ENCODE results near the gene THRB. TPM values are rescaled to one million over a fixed set of nuclear protein-coding genes. Genes with fewer than 3 reads are reported as not detected.

THRB gene
- total RNA-seq, 1 donor from 2014 or later = not detected

GRCh38 chr3:24490151-24490550 is 4.5 kb downstream of the THRB start:
- intact Hi-C loops (cut with micrococcal nuclease) = no loop called here

GRCh38 chr3:24487325-24488262 is 7.1 kb downstream of the THRB start:
- intact Hi-C loops (cut with micrococcal nuclease) = no loop called here

GRCh38 chr3:24485511-24485910 is 9.1 kb downstream of the THRB start:
- intact Hi-C loops (cut with micrococcal nuclease) = no loop called here

GRCh38 chr3:24483873-24484272 is 10.8 kb downstream of the THRB start:
- intact Hi-C loops (cut with micrococcal nuclease) = no loop called here

GRCh38 chr3:24482096-24482705 is 12.4 kb downstream of the THRB start:
- intact Hi-C loops (cut with micrococcal nuclease) = no loop called here

GRCh38 chr3:24481193-24481592 is 13.5 kb downstream of the THRB start:
- intact Hi-C loops (cut with micrococcal nuclease) = no loop called here

DNA sequence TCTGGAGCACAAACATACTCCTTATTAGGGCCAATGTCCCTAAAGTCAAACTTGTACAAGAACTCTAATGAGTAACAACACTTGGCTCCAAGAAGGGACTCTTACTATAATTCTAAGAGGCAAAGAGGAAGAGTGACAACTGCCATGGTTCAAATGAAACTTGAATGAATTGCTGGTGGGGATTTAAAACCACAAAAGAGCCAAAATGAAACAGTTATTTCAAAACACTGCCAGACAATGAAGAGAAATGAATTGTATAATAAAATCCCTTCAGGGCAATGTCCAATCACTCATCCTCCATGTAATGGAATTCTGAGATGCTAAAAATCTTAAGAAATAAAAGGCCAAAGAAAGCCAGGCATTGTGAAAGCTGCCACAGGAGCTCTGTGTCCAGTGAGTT is 14.2 kb downstream of the THRB start:
- intact Hi-C loops (cut with micrococcal nuclease) = no loop called here

- intact Hi-C loops (cut with micrococcal nuclease) = no loop called here
Observed at GRCh38 chr3:24479816-24480215, 14.8 kb downstream of the THRB start.

DNA sequence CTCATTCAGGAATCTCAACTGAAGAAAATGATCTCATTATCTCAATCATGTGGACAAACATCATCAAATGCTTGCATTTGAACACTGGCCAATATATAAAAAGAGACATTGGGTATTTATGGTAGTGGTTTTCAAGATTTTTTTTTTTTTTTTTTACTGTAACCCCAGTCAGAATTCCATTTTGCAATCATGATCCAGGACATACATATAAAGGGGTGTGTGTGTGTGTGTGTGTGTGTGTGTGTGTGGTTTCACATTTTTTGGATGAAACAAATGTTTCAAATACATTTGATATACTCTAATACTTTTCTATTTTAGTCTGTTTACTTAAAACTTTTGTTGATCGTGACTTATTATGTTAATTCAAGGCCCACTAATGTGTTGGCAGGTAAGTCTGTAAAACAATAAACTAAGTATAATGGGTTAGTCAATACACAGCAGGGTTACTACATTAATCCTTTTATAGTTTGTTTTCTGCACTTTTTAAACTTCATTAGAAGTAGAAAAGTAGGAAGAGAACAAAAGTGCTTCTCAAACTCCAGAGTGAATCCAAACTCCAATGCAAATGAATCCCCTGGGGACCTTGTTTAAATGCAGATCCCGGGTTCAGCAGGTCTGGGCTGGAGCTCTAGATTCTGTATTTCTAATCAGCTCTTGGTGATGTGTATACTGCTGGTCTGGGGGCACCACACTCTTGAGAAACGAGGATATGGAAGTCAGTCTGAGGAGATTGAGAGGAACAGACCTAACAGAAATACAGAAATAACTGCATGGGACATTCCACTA is 17.6 kb downstream of the THRB start:
- intact Hi-C loops (cut with micrococcal nuclease) = no loop called here

- intact Hi-C loops (cut with micrococcal nuclease) = no loop called here
Observed at GRCh38 chr3:24475925-24476324, 18.7 kb downstream of the THRB start.

GRCh38 chr3:24474862-24475261 is 19.8 kb downstream of the THRB start:
- intact Hi-C loops (cut with micrococcal nuclease) = no loop called here

DNA sequence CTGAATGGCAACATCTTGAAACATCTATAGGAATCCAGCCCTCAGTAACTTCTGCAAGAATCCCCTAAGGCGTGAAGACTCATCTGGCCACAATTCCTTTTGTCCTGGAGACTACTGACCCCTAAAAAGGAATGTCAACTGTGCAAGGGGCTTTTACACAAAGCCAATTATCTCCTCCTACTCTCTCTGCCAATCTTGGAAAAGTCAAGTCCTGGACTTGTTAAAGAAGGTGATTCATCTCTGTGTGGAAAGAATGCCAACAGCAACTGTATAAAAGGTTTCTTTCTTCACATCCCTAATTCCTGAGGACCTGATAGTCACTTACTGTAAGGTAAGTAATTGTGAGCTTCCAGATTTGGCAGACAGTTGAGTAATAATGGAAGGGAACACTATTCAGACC is 22.3 kb downstream of the THRB start:
- intact Hi-C loops (cut with micrococcal nuclease) = no loop called here

GRCh38 chr3:24471486-24471885 is 23.2 kb downstream of the THRB start:
- intact Hi-C loops (cut with micrococcal nuclease) = no loop called here

DNA sequence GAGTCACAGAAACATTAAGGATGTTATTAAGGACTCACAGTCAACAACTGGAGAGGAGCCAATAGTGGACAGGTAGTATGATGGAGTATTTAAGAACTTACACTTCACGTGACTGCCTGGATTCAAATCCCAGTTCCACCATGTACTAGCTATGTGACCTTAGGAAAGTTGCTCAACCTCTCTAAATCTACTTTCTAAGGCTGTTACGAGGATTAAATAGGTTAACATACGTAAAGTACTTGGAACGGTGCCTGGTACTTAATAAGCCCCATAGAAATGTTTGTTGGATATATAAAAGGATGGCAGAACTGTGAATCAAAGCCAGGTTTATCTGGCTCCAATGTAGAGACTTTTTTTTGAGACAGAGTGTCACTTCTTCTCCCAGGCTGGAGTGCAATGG is 24.4 kb downstream of the THRB start:
- intact Hi-C loops (cut with micrococcal nuclease) = no loop called here

- intact Hi-C loops (cut with micrococcal nuclease) = no loop called here
Observed at GRCh38 chr3:24464389-24464788, 30.3 kb downstream of the THRB start.

DNA sequence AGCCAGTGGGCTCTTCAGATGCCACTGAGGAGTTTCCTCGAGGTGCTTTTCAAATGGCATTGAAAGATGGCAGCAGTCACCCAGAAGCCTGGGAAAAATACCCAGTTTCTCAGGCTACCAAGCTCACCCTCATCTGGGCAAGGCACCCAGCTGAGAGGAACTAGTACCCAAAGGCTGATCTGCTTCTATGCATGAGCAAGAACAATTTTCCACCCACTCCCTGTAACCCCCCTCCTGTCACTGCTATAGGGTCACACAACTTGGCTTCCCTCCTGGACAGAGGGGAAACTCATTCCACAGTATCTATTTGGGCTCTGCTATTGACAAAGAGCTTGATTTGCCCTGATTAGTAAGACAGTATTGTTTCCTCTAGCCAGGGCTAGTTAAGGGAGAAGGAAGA is 31.9 kb downstream of the THRB start:
- intact Hi-C loops (cut with micrococcal nuclease) = no loop called here

DNA sequence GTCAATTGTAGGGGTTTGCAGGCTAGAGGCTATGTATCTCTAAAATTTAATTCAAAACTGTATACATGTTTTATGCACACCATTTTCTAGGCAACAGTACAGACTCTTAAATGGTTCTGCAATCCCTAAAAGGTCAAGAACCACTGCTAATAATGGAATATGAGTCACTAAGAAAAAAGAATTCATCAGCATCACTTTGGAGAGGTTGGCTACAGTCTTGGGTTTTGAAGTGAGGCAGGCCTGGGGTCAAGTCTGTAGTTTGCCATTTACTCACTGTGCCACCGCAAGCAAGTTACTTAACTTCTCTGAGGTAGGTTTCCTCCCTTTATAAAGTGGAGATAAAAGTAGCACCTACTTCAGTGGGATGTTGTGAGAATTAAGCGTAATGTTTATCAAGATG is 33.7 kb downstream of the THRB start:
- intact Hi-C loops (cut with micrococcal nuclease) = no loop called here

- intact Hi-C loops (cut with micrococcal nuclease) = no loop called here
Observed at GRCh38 chr3:24457719-24458118, 36.9 kb downstream of the THRB start.

DNA sequence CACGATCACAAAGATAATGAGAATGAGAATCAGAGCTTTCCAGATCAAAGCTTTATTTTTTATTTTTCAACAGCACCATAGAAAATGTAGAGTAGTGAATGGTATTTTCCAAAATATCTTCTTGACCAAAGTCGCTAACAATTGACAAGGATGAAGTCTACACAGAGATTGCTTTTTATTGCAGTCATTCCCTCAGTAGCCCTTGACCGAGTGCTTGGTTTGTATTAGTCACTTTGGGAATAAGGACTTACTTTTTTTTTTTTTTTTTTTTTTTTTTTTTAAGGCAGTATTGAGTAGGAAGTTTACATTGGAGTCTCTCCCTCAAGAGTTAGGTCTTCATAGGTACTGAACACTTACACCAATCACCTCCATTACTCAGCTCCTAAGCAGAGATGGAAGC is 39.8 kb downstream of the THRB start:
- intact Hi-C loops (cut with micrococcal nuclease) = no loop called here

DNA sequence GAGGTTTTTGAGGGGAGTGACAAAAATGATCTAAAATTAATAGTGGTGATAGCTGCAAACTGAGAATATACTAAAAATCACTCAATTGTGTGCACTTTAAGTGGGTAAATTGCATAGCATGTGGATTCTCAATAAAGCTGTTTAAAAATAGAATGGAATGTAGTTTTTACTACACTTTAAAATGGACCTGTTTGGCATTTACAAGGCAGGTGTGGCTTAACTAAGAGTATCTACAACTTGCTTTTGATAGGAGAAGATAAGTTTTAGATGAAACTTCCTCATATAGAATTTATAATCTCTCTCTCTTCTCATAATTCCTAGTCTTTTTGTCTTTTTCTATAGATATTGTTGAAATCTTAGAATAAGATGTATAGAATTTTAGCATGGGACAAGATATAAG is 40.3 kb downstream of the THRB start:
- intact Hi-C loops (cut with micrococcal nuclease) = no loop called here

GRCh38 chr3:24451461-24452099 is 43.1 kb downstream of the THRB start:
- intact Hi-C loops (cut with micrococcal nuclease) = no loop called here

Measured in T-helper 1 cell treated with Interleukin-12 subunit alpha and Interleukin-12 subunit beta and Interleukin-4 antibody, amounts not matched to agents 30 ng/mL and 1 ng/mL, for 36 hours (primary cell).